Endothelial cell of umbilical vein (primary cell): ENCODE data around the gene LGALS12. TPM values are rescaled to one million over a fixed set of nuclear protein-coding genes. Genes with fewer than 3 reads are reported as not detected.

Experiments used
- BruUV-seq: library from RNA; stranded (reverse); fragments of 400-500 nt; replicated peaks from 2 replicates; lab custom pipeline; 2021; lab: Mats Ljungman, UMichigan
- CTCF ChIA-PET: fragments of 300-600, 350-600 bp; sonication (Branson Sonifier 250); formaldehyde crosslinking; loops from one replicate; lab custom pipeline; 2021; ENCODE audit warnings: antibody characterized with exemption, inconsistent platforms; lab: Charles Lee
- POLR2A ChIA-PET: fragments of 300-600, 350-600 bp; sonication (Branson Sonifier 250); formaldehyde crosslinking; loops from one replicate; lab custom pipeline; 2021; ENCODE audit warnings: antibody characterized with exemption, inconsistent platforms; lab: Charles Lee
- DNase-seq: peaks from one replicate; pipeline ENCODE4 v3.0.0-alpha.2; 2011; ENCODE audit warnings: low read depth, low spot score
- FAIRE-seq: peaks from 2 replicates; lab custom pipeline; 2011; peaks lifted over from hg19 to GRCh38; lab: Jason Lieb, UNC
- H2AFZ ChIP-seq: 2 replicates; pipeline ENCODE4 v1.6.0; 2012; ENCODE audit warnings: low read depth, low read length, control low read depth, inconsistent platforms
- H3K27ac ChIP-seq: 2 replicates; pipeline ENCODE4 v1.5.1; 2011; ENCODE audit warnings: low read depth, mild to moderate bottlenecking, control low read depth, low read length, moderate library complexity; ENCODE audit not compliant: insufficient read depth
- H3K27me3 ChIP-seq, 2 experiments: 2 replicates each; pipeline versions ENCODE4 v1.6.0 to v1.6.1; 2011; ENCODE audit warnings: low read length in 2 of 2, mixed read lengths in 1 of 2; ENCODE audit not compliant: control insufficient read depth in 2 of 2, insufficient read depth in 2 of 2
- H3K36me3 ChIP-seq, 2 experiments: 2 replicates in 1 of 2; 3 replicates in 1 of 2; pipeline ENCODE4 v1.5.1; 2011; ENCODE audit warnings: low read length in 2 of 2, mild to moderate bottlenecking in 1 of 2, moderate library complexity in 1 of 2; ENCODE audit not compliant: control insufficient read depth in 2 of 2, insufficient read depth in 2 of 2; ENCODE audit errors: extremely low read depth in 1 of 2
- H3K4me1 ChIP-seq: 3 replicates; pipeline ENCODE4 v1.5.1; 2011; ENCODE audit warnings: mild to moderate bottlenecking, low read length; ENCODE audit not compliant: control insufficient read depth, insufficient read depth; ENCODE audit errors: extremely low read depth
- H3K4me2 ChIP-seq: 2 replicates; pipeline ENCODE4 v1.6.1; 2011; ENCODE audit warnings: low read length, control low read depth, mixed read lengths; ENCODE audit not compliant: insufficient read depth
- H3K4me3 ChIP-seq, 3 experiments: fragments of 200-600 bp in 1 of 3; sonication (generic), shearing (Covaris generic) in 1 of 3; replicated peaks in 1 of 3; 2 replicates each; pipeline ENCODE4 v1.5.1; 2011 to 2016; ENCODE audit warnings: control low read depth in 3 of 3, low read length in 3 of 3, mild to moderate bottlenecking in 2 of 3, inconsistent platforms in 1 of 3, low read depth in 1 of 3, moderate library complexity in 1 of 3; ENCODE audit not compliant: insufficient read depth in 1 of 3
- H3K79me2 ChIP-seq: 2 replicates; pipeline ENCODE4 v1.6.0; 2012; ENCODE audit warnings: low read length, inconsistent platforms; ENCODE audit not compliant: control insufficient read depth, insufficient read depth
- H3K9ac ChIP-seq: replicated peaks from 2 replicates; pipeline ENCODE3; 2011; ENCODE audit warnings: low read length, control low read depth; ENCODE audit not compliant: insufficient read depth; ENCODE audit errors: extremely low read depth
- H3K9me1 ChIP-seq: replicated peaks from 3 replicates; pipeline ENCODE4 v1.6.0; 2011; ENCODE audit warnings: mild to moderate bottlenecking, low read length; ENCODE audit not compliant: control insufficient read depth, insufficient read depth; ENCODE audit errors: extremely low read depth
- H3K9me3 ChIP-seq: replicated peaks from 2 replicates; pipeline ENCODE4 v1.5.1; 2012; ENCODE audit warnings: low read length, inconsistent platforms; ENCODE audit not compliant: control insufficient read depth, insufficient read depth
- H4K20me1 ChIP-seq: replicated peaks from 2 replicates; pipeline ENCODE3; 2011; ENCODE audit warnings: mild to moderate bottlenecking, low read length; ENCODE audit not compliant: control insufficient read depth, insufficient read depth; ENCODE audit errors: extremely low read depth
- EZH2 ChIP-seq: IDR thresholded peaks from 2 replicates; pipeline ENCODE4 v1.6.1; 2012; ENCODE audit warnings: borderline replicate concordance, low read depth, mild to moderate bottlenecking, moderate library complexity, low read length, inconsistent platforms; ENCODE audit not compliant: severe bottlenecking
- GATA2 ChIP-seq: IDR thresholded peaks from 2 replicates; pipeline ENCODE4 v1.7.0; 2011; ENCODE audit warnings: low read depth, mild to moderate bottlenecking, moderate library complexity, mixed read lengths, low read length; ENCODE audit not compliant: insufficient read length, insufficient read depth
- MYC ChIP-seq: IDR thresholded peaks from one replicate; pipeline ENCODE4 v1.6.1; 2011; ENCODE audit warnings: mild to moderate bottlenecking, low read depth, low read length
- POLR2A ChIP-seq: IDR thresholded peaks from 2 replicates; pipeline ENCODE4 v1.6.1; 2012; ENCODE audit warnings: low read depth, mild to moderate bottlenecking, control low read depth, low read length
- dilution Hi-C: fragments of 300-500 bp; cut with MboI; formaldehyde crosslinking; loops from one replicate; pipeline ENCODE4 v1.15.0; 2019; ENCODE audit warnings: low sequenced_read_pairs; ENCODE audit not compliant: extremely low pct_ligation_motif_present
- intact Hi-C: fragments of 100-400 bp; cut with micrococcal nuclease; formaldehyde crosslinking; loops from one replicate; pipeline ENCODE4 v1.10.0; 2022
- polyA plus RNA-seq, 4 experiments: library from polyadenylated mRNA; depleted of rRNA in 3 of 4; stranded (reverse) in 3 of 4; unstranded in 1 of 4; fragments of >200 nt; gene quantifications; 2 replicates each; pipeline versions ENCODE4 v1.2.1 to v1.2.3, GENCODE V29; 2011 to 2012; ENCODE audit warnings: missing spikeins in 1 of 4
- total RNA-seq: library from RNA; stranded (reverse); gene quantifications from 2 replicates; pipeline ENCODE4 v1.2.3, GENCODE V29; 2021

LGALS12 gene
- total and polyA plus RNA-seq, 2 donors (not counting 3 experiments of a cell fraction or from before 2014, with no cell fraction given), result not detected

GRCh38 chr11:63494975-63495374 lies 10.9 kb upstream of the LGALS12 start:
- Histone ChIP-seq H3K4me1 (peaks cover 3% of the 10 kb centered on the region), H3K9me3 (no peaks in the 10 kb centered on the region), H3K27me3 (peaks cover 35 to 40% of the 10 kb centered on the region in 2 experiments), H3K4me3 (no peak overlapping the region), H3K36me3 (no peaks in the 10 kb centered on the region), H4K20me1 (no peaks in the 10 kb centered on the region), H3K4me2 (no peak overlapping the region), H3K27ac (no peak overlapping the region), H3K79me2 (no peaks in the 10 kb centered on the region), H3K9ac (no peak overlapping the region), H3K9me1 (no peaks in the 10 kb centered on the region), H2AFZ (no peak overlapping the region)
- dilution Hi-C loops (no loop called here), intact Hi-C loops (no loop called here)
- DNase-seq (no peak), FAIRE-seq (no peak)
- BruUV-seq, result no TSS peak
- ChIA-PET CTCF (interaction anchor here (1.8 kb wide), 1 partner anchor 16 kb away, joined by 4 read pairs; no protein-coding TSS in a partner anchor), POLR2A (no interaction called here)
- TF ChIP-seq MYC, result no peak
- TF ChIP-seq EZH2, result no peak

GRCh38 chr11:63499874-63500273 lies 6.0 kb upstream of the LGALS12 start:
- Histone ChIP-seq H2AFZ (no peak overlapping the region), H3K27ac (no peak overlapping the region), H3K9ac (no peak overlapping the region), H3K9me3 (no peaks in the 10 kb centered on the region), H3K27me3 (peaks cover under 1 to 11% of the 10 kb centered on the region in 2 experiments), H3K4me3 (no peak overlapping the region), H4K20me1 (no peaks in the 10 kb centered on the region), H3K36me3 (no peaks in the 10 kb centered on the region), H3K4me1 (no peaks in the 10 kb centered on the region), H3K4me2 (no peak overlapping the region), H3K79me2 (no peaks in the 10 kb centered on the region), H3K9me1 (no peaks in the 10 kb centered on the region)
- TF ChIP-seq MYC (no peak), POLR2A (no peak), GATA2 (no peak)
- BruUV-seq, result no TSS peak
- CTCF ChIA-PET, result no interaction called here
- POLR2A ChIA-PET, result no interaction called here
- FAIRE-seq, result no peak
- dilution Hi-C loops (no loop called here), intact Hi-C loops (no loop called here)
- DNase-seq, result no peak
